Left cardiac atrium (tissue), 4 donors: ENCODE measurements around the gene C19orf25. TPM values are rescaled to one million over a fixed set of nuclear protein-coding genes. Genes with fewer than 3 reads are reported as not detected.
"Not testable (repeated sequence)": the region's sequence is repeated elsewhere in the genome, so short reads cannot be mapped to it uniquely, and the experiment has no call there.

ENCODE experiments used
- ATAC-seq, 2 donors: fragments of 200-7000 bp; cut with Tn5 transposase; one replicate each; pipeline ENCODE4 v1.9.1; 2020; ENCODE audit warnings: mild to moderate bottlenecking in 2 of 2, moderate library complexity in 2 of 2
- DNase-seq: peaks from one replicate; pipeline ENCODE4 v3.0.0-alpha.2; 2020
- intact Hi-C, 2 donors: fragments of 100-400 bp; cut with DNase I; formaldehyde crosslinking; loops; one replicate each; pipeline versions ENCODE4 v1.14.1 to v1.15.1; 2022 to 2023
- long read RNA-seq: library from polyadenylated mRNA; unstranded; transcript quantifications from one replicate; pipeline ENCODE4 v2.0.0, GENCODE V29; 2021
- total RNA-seq, 2 donors: library from RNA; stranded (reverse); fragmentation: NEBNext Ultra II Directional; extraction: Animal tissue kit (Norgen Biotek cat#: 25700); gene quantifications; one replicate each; pipeline ENCODE4 v1.2.1, GENCODE V29; 2021
- donor health status: DM: no; HTN: yes; CAD: no.
- donor health status: DM: no; HTN: yes; CAD: no; lungs with severe emphysema.
- donor health status: DM: yes; HTN: yes; CAD: no.
- donor health status: Dilated cardiomyopathy.

C19orf25 gene
- total RNA-seq, result 10 to 100 TPM; 16.1 to 18.9 TPM
- long read RNA-seq, transcript C19orf25-203 (3 exons, 1,837 nt), result major isoform, 27 of 41 reads
- long read RNA-seq, partial matches to known transcripts, result 0 of 41 reads
- long read RNA-seq, other reads (novel, unspliced or antisense), result 2 of 41 reads

DNA sequence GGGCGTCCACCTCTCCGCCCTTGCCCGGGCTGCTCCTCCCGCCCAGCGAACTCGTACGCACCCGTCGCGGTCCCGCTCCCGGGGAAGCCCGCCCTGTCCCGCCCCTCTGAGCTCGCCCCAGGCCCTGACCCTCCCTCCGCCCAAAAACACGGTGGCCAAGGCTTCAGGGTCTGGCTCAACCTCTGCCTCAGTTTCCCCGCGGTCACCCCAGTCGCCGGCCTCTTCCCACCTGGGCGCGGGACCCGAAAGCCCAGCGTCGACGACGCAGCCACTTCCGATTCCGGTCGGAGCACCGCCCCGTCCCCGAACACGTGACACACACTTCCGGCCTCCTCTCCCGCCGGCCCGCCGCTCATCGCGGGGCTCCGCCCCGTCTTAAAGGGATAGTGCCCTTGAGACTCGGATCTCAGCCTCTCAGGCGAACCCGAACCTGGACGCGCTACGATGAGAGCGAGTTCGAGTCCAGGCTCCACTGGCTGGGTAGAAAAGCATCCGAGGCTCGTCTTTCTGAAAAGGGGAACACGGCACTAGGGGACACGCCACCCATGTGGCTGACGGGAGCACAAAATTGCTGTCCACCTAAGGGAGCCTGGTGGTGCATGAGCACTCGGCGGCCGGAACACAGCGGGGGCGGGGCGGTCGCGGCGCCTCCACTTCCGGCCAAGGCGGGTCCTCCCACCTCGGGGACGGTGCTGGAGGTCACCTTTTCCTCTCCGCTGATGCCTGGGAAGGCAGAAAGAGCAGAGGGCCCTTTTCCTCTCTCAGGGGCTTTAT, at the start of gene C19orf25:
Gene C19orf25 (minus strand): TSS at position 282 of the 774 bp plus-strand sequence. CDS start 312 bp downstream, outside the sequence.
- ATAC-seq (peak; percentile 97 to 98), DNase-seq (peak; percentile 96)
- intact Hi-C loops, result no loop called here

- intact Hi-C loops, result no loop called here
- ATAC-seq (no peak), DNase-seq (no peak)
Measured at GRCh38 chr19:1527650-1528309, 48.8 kb upstream of the C19orf25 start.

DNA sequence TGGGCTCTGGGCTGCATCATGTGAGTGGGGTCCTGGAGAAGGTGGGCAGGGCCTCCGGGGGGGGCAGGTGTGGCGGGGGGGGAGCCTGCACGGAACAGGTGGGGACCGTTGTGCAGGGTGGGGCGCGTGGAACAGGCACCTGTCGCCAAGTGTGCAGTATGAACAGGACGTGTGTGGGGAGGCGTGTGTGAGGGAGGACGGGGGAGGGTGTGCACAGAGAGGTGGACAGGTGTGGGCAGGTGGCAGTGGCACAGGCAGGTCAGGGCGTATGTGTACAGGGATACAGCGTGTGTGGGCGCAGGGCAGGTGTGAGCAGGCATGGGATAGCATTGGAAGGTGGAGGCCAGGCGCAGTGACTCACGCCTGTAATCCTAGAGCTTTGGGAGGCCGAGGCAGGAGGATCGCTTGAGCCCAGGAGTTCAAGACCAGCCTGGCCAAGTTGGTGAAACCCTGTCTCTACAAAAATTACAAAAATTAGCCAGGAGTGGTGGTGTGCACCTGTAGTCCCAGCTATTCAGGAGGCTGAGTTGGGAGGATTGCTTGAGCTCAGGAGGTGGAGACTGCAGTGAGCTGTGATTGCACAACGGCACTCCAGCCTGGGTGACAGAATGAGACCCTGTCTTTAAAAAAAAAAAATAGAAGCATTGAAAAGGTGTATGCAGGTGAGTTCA, 48.1 kb upstream of the C19orf25 start:
- intact Hi-C loops, result no loop called here
- DNase-seq (no peak), ATAC-seq (no peak)

- intact Hi-C loops, result no loop called here
- DNase-seq, result no peak
- no peak for ATAC-seq
Measured at GRCh38 chr19:1526066-1526778, 47.2 kb upstream of the C19orf25 start.

DNA sequence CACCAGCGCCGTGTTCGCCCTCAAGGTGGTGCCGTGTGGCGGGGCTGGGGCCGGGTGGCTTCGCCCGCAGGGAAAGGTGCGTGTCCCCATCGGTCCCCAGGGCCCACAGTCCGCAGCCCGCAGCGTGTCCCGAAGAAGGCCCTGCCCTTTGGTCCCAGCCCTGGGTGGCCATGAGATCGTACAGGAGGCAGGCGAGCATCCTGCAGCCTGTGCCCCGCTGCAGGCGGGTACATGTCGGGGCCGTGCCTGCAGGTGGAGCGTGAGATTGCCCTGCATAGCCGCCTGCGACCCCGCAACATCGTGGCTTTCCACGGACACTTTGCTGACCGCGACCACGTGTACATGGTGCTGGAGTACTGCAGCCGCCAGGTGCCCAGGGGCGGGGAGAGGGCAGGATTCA, 46.3 kb upstream of the C19orf25 start:
- no peak for DNase-seq
- intact Hi-C loops, result no loop called here

DNA sequence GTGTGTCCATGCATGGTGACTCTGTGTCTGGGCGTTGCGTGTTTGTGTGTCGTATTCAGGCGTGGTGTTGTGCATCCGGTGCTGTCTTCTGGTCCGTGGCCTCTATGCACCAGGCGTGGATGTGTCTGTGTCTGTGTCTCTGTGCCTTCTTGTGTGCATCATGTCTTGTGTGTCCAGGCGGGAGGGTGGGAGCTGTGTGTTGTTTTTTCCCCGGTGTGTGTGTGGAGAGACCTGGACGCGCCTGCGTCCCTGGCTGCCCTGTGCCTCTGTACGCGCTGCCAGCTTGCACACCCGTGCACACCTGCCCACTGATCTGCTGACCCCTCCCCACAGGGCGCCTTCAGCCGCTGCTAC, 45.9 kb upstream of the C19orf25 start:
- ATAC-seq, result no peak
- DNase-seq, result no peak
- intact Hi-C loops, result no loop called here

More for the DNA sequence above, 46.3 kb upstream of the C19orf25 start:
- no peak for ATAC-seq

- ATAC-seq, result no peak
- DNase-seq, result no peak
- intact Hi-C loops, result no loop called here
Measured at GRCh38 chr19:1524287-1524971, 45.4 kb upstream of the C19orf25 start.

DNA sequence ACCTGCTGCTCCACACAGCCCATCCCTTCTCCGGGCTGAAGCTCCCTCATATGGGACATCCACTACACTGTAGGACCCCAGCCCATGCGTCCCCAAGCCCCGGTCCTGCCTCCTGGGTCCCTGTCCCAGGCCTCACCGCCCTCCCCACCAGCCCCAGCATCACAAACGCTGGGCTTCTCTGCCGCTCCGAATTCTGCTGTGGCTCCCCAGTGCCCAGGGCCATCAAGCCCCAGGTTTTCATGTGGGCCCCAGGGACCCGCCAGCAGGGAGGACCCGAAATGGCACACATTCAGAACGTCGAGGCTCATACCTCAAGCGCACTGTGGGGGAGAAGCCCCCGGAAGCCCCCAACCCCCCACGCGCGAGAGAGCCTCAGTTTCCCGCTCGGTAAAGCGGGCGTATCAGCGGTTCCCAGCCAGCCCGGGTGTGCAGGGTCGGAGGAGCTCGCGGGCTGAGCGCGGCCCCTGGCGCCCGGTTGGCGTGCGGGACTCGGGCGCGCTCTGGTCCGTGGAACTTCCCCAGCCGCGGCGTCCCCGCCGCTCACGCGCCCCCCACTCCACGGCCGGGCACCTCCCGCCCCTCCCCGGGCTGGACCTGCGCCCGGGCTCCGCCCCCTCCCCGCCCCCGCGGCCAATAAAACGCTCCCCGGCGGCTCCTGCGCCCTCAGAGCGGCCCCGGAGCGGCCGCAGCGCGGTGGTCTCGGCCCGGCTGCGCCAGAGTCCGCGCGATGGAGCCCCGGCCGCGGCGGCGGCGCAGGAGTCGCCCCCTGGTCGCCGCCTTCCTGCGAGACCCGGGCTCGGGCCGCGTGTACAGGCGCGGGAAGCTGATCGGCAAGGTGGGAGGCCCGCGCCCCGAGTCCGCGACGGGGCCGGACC, 44.6 kb upstream of the C19orf25 start, which contains the start of gene PLK5:
Gene PLK5 (plus strand): TSS at position 666 of the 875 bp plus-strand sequence. CDS start 2,920 bp downstream, outside the sequence.
- DNase-seq (no peak), ATAC-seq (peak in 1 of 2 donors; percentile 17)
- intact Hi-C loops, result no loop called here

GRCh38 chr19:1522838-1523237, 43.8 kb upstream of the C19orf25 start:
- ATAC-seq, result no peak
- intact Hi-C loops, result no loop called here
- DNase-seq, result no peak

GRCh38 chr19:1522061-1522460, 43.0 kb upstream of the C19orf25 start:
- ATAC-seq (peak in 1 of 2 donors; percentile 8), DNase-seq (no peak)
- intact Hi-C loops, result no loop called here

GRCh38 chr19:1521636-1522035, 42.6 kb upstream of the C19orf25 start:
- DNase-seq (no peak), ATAC-seq (peak; percentile 8 to 54)
- intact Hi-C loops, result no loop called here

- DNase-seq, result no peak
- intact Hi-C loops, result no loop called here
- no peak for ATAC-seq
Measured at GRCh38 chr19:1520203-1520780, 41.3 kb upstream of the C19orf25 start.

DNA sequence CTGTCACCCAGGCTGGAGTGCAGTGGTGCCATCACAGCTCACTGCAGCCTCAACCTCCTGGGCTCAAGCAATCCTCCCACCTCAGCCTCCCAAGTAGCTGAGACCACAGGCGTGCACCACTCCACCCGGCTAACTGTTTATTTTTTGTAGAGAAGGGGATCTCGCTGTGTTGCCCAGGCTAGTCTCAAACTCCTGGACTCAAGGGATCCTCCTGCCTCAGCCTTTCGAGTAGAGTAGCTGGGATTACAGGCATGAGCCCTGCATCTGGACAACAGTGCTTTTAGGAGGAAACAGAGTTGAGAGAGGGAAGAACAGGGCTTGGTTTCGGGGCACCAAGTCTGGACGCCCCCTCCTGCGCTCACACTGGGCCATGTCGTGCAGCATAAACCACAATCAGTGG, 40.8 kb upstream of the C19orf25 start:
- DNase-seq, intact Hi-C loops, ATAC-seq: not testable (repeated sequence)

GRCh38 chr19:1518471-1518870, 39.5 kb upstream of the C19orf25 start:
- intact Hi-C loops, result no loop called here
- DNase-seq, result no peak
- ATAC-seq, result no peak

DNA sequence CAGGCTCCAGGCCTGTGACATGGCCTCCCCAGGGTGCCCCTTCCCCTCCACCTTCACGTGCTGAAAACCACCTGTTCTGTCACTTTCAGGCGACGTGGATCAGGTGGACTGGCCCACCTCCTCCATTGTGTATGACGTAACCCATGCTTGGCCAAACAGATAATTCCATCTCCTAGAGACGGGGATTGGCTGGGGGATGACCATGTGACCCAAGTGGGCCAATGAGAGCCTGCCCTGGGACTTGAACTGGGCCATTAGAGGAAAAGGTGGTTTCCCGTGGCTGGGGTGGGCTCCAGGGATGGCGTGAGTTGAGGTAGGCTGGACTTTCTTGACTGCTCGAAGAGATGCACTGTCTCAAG, 37.4 kb upstream of the C19orf25 start:
- DNase-seq (no peak), ATAC-seq (no peak)
- intact Hi-C loops, result no loop called here

DNA sequence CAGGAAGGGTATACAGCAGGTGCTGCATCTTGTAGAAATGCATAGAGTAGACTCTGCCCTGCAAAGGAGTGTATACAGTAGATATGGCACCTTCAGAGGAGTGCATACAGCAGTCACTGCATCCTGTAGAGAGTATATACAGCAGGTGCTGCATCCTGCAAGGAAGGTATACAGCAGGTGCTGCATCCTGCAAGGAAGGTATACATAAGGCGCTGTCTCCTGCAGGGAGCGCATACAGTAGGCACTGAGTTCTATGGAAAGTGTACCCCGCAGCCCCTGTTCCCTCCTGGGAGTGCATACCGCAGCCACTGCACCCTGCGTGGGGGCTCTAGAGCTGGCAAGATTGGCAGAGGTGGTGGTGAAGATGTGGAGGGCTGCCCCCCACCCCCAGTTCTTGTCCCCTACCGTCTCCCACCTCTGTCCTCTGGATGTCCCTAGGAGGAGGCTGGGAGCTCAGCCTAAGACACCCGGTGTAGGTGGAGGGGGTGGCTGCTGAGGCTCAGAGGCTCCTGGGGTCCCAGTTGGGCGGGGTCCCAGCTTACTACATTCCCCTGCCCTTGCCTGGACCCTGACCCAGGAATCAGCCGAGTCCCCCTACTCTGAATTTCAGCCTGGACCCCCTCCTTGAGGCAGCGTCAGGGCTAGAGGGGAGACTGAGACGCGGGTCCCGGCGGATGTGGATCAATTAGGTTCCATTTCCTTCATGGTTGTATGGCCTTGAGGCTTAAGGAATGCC, 36.1 kb upstream of the C19orf25 start:
- intact Hi-C loops, result no loop called here
- ATAC-seq (no peak), DNase-seq (no peak)

DNA sequence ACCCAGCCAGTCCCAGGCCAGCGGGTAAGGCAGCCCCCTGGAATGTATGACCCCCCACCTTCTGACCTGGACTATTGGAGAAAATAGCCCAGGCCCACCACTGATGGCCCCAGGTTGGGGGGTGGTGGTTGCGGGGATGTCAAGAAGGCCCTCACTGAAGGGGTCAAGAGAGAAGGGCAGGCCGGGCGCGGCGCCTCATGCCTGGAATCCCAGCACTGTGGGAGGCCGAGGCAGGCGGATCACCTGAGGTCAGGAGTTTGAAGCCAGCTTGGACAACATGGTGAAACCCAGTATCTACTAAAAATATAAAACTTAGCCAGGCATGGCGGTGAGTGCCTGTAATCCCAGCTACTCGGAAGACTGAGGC, 35.3 kb upstream of the C19orf25 start:
- ATAC-seq (no peak), DNase-seq (no peak)
- intact Hi-C loops, result no loop called here
